SK-N-SH treated with all-trans-retinoic acid at 6 μM for 48 hours (cell line): ENCODE measurements around the gene OPTN.

ENCODE experiments used
- ATAC-seq: fragments of 200-7000 bp; cut with Tn5 transposase; 3 replicates; pipeline ENCODE4 v1.9.1; 2020; ENCODE audit warnings: mild to moderate bottlenecking, moderate library complexity
- ARNTL ChIP-seq: fragments of 450-650 bp; formaldehyde crosslinking; IDR thresholded peaks from 2 replicates; pipeline ENCODE4 v1.5.0; 2020; ENCODE audit warnings: low read depth, mild to moderate bottlenecking, moderate library complexity, borderline replicate concordance
- CSRNP3 ChIP-seq: fragments of 250-450 bp; sonication (Bioruptor Pico); IDR thresholded peaks from 2 replicates; pipeline ENCODE4 v1.5.1; 2021; ENCODE audit warnings: mild to moderate bottlenecking, moderate library complexity
- RARB ChIP-seq: fragments of 250-450 bp; sonication (Bioruptor Pico); IDR thresholded peaks from 2 replicates; pipeline ENCODE4 v1.8.0; 2021; ENCODE audit warnings: mild to moderate bottlenecking, moderate library complexity
- SNAI2 ChIP-seq: fragments of 250-450 bp; sonication (Bioruptor Pico); IDR thresholded peaks from 2 replicates; pipeline ENCODE4 v1.5.0; 2020; ENCODE audit warnings: mild to moderate bottlenecking, moderate library complexity
- TCF4 ChIP-seq: fragments of 250-450 bp; sonication (Bioruptor Pico); IDR thresholded peaks from 2 replicates; pipeline ENCODE4 v1.8.0; 2021; ENCODE audit warnings: mild to moderate bottlenecking, moderate library complexity, borderline replicate concordance
- ZFP3 ChIP-seq: fragments of 250-450 bp; sonication (Bioruptor Pico); IDR thresholded peaks from 2 replicates; pipeline ENCODE4 v1.5.0; 2020; ENCODE audit warnings: mild to moderate bottlenecking, moderate library complexity
- ZFP30 ChIP-seq: fragments of 450-650 bp; formaldehyde crosslinking; IDR thresholded peaks from 2 replicates; pipeline ENCODE4 v1.5.0; 2022; ENCODE audit warnings: mild to moderate bottlenecking, moderate library complexity
- ZNF565 ChIP-seq: fragments of 450-650 bp; formaldehyde crosslinking; conservative IDR thresholded peaks from 2 replicates; pipeline ENCODE4 v1.5.0; 2020; ENCODE audit warnings: low read depth, mild to moderate bottlenecking, moderate library complexity
- ZNF70 ChIP-seq: fragments of 450-650 bp; formaldehyde crosslinking; IDR thresholded peaks from 2 replicates; pipeline ENCODE4 v1.5.0; 2020; ENCODE audit warnings: mild to moderate bottlenecking, moderate library complexity
- ZNF8 ChIP-seq: fragments of 450-650 bp; formaldehyde crosslinking; IDR thresholded peaks from 2 replicates; pipeline ENCODE4 v1.5.0; 2020; ENCODE audit warnings: mild to moderate bottlenecking, moderate library complexity
- TF ChIP-seq, protein P1 (sequence below): fragments of 250-450 bp; sonication (Bioruptor Pico); IDR thresholded peaks from 2 replicates; pipeline ENCODE4 v1.5.1; 2020; ENCODE audit warnings: low read depth, mild to moderate bottlenecking, moderate library complexity
- TF ChIP-seq, protein P2 (sequence below): fragments of 250-450 bp; sonication (Bioruptor Pico); IDR thresholded peaks from 2 replicates; pipeline ENCODE4 v1.8.0; 2020; ENCODE audit warnings: mild to moderate bottlenecking, moderate library complexity, borderline replicate concordance
- TF ChIP-seq, protein P3 (sequence below): fragments of 250-450 bp; sonication (Bioruptor Pico); IDR thresholded peaks from 2 replicates; pipeline ENCODE4 v1.8.0; 2021; ENCODE audit warnings: low read depth, mild to moderate bottlenecking, moderate library complexity, borderline replicate concordance
- TF ChIP-seq, protein P4 (sequence below): fragments of 250-450 bp; sonication (Bioruptor Pico); IDR thresholded peaks from 2 replicates; pipeline ENCODE4 v1.5.0; 2020; ENCODE audit warnings: mild to moderate bottlenecking, moderate library complexity

OPTN gene

GRCh38 chr10:13103554-13103953 is 3.6 kb downstream of the OPTN start:
- ATAC-seq = no peak
- TF ChIP-seq, protein P1, sequence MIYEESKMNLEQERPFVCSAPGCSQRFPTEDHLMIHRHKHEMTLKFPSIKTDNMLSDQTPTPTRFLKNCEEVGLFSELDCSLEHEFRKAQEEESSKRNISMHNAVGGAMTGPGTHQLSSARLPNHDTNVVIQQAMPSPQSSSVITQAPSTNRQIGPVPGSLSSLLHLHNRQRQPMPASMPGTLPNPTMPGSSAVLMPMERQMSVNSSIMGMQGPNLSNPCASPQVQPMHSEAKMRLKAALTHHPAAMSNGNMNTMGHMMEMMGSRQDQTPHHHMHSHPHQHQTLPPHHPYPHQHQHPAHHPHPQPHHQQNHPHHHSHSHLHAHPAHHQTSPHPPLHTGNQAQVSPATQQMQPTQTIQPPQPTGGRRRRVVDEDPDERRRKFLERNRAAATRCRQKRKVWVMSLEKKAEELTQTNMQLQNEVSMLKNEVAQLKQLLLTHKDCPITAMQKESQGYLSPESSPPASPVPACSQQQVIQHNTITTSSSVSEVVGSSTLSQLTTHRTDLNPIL = no peak
- no peak for TF ChIP-seq ZFP30
- no peak for TF ChIP-seq ZNF8
- TF ChIP-seq, protein P2, sequence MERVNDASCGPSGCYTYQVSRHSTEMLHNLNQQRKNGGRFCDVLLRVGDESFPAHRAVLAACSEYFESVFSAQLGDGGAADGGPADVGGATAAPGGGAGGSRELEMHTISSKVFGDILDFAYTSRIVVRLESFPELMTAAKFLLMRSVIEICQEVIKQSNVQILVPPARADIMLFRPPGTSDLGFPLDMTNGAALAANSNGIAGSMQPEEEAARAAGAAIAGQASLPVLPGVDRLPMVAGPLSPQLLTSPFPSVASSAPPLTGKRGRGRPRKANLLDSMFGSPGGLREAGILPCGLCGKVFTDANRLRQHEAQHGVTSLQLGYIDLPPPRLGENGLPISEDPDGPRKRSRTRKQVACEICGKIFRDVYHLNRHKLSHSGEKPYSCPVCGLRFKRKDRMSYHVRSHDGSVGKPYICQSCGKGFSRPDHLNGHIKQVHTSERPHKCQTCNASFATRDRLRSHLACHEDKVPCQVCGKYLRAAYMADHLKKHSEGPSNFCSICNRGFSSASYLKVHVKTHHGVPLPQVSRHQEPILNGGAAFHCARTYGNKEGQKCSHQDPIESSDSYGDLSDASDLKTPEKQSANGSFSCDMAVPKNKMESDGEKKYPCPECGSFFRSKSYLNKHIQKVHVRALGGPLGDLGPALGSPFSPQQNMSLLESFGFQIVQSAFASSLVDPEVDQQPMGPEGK (CRISPR knock-in tag) = no peak
- no peak for TF ChIP-seq ARNTL (CRISPR knock-in tag)
- TF ChIP-seq, protein P3, sequence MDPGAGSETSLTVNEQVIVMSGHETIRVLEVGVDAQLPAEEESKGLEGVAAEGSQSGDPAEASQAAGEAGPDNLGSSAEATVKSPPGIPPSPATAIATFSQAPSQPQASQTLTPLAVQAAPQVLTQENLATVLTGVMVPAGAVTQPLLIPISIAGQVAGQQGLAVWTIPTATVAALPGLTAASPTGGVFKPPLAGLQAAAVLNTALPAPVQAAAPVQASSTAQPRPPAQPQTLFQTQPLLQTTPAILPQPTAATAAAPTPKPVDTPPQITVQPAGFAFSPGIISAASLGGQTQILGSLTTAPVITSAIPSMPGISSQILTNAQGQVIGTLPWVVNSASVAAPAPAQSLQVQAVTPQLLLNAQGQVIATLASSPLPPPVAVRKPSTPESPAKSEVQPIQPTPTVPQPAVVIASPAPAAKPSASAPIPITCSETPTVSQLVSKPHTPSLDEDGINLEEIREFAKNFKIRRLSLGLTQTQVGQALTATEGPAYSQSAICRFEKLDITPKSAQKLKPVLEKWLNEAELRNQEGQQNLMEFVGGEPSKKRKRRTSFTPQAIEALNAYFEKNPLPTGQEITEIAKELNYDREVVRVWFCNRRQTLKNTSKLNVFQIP (CRISPR knock-in tag) = no peak
- no peak for TF ChIP-seq ZNF565 (CRISPR knock-in tag)
- no peak for TF ChIP-seq CSRNP3 (CRISPR knock-in tag)
- no peak for TF ChIP-seq ZNF70 (CRISPR knock-in tag)
- TF ChIP-seq, all 23 proteins: peak for 0

GRCh38 chr10:13104697-13105096 is 4.7 kb downstream of the OPTN start:
- ATAC-seq = no peak
- TF ChIP-seq, protein P3 (CRISPR knock-in tag) = no peak
- TF ChIP-seq RARB (CRISPR knock-in tag) = no peak
- TF ChIP-seq SNAI2 (CRISPR knock-in tag) = no peak
- TF ChIP-seq ZNF565 (CRISPR knock-in tag) = no peak
- TF ChIP-seq ZFP3 (CRISPR knock-in tag) = no peak
- TF ChIP-seq, protein P2 (CRISPR knock-in tag) = no peak
- no peak for TF ChIP-seq TCF4
- TF ChIP-seq, protein P1 = no peak
- no peak for TF ChIP-seq ARNTL (CRISPR knock-in tag)
- TF ChIP-seq, protein P4, sequence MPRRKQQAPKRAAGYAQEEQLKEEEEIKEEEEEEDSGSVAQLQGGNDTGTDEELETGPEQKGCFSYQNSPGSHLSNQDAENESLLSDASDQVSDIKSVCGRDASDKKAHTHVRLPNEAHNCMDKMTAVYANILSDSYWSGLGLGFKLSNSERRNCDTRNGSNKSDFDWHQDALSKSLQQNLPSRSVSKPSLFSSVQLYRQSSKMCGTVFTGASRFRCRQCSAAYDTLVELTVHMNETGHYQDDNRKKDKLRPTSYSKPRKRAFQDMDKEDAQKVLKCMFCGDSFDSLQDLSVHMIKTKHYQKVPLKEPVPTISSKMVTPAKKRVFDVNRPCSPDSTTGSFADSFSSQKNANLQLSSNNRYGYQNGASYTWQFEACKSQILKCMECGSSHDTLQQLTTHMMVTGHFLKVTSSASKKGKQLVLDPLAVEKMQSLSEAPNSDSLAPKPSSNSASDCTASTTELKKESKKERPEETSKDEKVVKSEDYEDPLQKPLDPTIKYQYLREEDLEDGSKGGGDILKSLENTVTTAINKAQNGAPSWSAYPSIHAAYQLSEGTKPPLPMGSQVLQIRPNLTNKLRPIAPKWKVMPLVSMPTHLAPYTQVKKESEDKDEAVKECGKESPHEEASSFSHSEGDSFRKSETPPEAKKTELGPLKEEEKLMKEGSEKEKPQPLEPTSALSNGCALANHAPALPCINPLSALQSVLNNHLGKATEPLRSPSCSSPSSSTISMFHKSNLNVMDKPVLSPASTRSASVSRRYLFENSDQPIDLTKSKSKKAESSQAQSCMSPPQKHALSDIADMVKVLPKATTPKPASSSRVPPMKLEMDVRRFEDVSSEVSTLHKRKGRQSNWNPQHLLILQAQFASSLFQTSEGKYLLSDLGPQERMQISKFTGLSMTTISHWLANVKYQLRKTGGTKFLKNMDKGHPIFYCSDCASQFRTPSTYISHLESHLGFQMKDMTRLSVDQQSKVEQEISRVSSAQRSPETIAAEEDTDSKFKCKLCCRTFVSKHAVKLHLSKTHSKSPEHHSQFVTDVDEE (CRISPR knock-in tag) = no peak
- no peak for TF ChIP-seq ZFP30
- no peak for TF ChIP-seq CSRNP3 (CRISPR knock-in tag)
